ES-I3 (cell line): ENCODE data around the gene PRKACB.
"Not testable (repeated sequence)": the region's sequence is repeated elsewhere in the genome, so short reads cannot be mapped to it uniquely, and the experiment has no call there.

Experiments used
- H3K36me3 ChIP-seq: 2 replicates; pipeline ENCODE4 v1.6.1; 2013; ENCODE audit warnings: mild to moderate bottlenecking, low read length, control low read depth, moderate library complexity; ENCODE audit not compliant: insufficient read depth
- H3K4me1 ChIP-seq: 2 replicates; pipeline ENCODE4 v1.6.1; 2013; ENCODE audit warnings: mild to moderate bottlenecking, control low read depth, low read length; ENCODE audit not compliant: insufficient read depth
- H3K9ac ChIP-seq: 2 replicates; pipeline ENCODE4 v1.6.1; 2013; ENCODE audit warnings: low read depth, mild to moderate bottlenecking, low read length, moderate library complexity
- H3K9me3 ChIP-seq: 2 replicates; pipeline ENCODE4 v1.6.1; 2013; ENCODE audit warnings: mild to moderate bottlenecking, low read length, moderate library complexity; ENCODE audit not compliant: control insufficient read depth, insufficient read depth

The PRKACB gene

DNA sequence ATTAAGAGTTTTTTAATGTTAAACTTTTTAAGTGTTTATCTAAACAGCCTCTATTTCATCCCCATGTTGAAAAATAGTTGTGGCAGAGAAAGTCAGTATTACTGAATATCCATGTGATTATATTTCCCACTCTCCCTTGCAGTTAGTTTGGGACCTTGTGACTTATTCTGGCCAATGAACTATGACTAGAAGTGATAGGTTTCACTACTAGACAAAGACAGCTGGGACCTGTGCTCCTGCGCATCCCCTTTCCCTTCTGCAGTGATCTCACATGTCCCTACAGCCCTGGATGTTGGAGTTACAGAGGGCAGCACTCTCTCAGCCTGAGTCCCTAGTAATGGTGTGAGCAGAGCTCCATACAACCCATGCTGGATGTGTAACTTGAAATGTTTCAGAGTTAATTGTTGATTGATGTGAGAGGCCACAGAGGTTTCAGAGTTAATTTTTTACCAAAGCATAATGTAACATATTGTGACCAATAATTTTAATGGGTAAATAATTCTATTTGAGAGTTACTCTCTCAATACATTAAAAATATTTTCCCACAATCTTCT lies 138.8 kb downstream of the PRKACB start:
- no peaks in the 10 kb centered on the region; the same call in 1 of the 2 replicates for H3K9me3 ChIP-seq
- no peaks in the 10 kb centered on the region for H3K36me3 ChIP-seq
- no peaks in the 10 kb centered on the region for H3K4me1 ChIP-seq
- no peak overlapping the region for H3K9ac ChIP-seq

DNA sequence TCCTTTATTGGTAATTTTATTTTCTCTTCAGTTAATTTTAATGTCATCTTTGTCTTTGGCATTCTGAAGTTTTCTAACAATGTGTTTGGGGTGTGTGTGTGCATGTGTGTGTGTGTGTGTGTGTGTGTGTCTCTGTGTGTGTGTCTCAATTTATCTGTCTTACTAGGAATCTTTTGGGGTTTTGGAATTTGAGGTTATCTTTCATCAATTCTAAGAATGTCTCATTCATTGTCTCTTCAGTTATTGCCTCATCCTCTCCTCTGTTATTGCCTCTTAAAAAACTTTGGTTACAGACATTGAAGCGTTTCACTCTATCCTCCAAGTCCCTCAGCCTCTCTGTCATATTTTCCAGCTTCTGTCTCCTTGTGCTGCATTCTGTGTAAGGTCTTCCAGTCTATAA lies 139.3 kb downstream of the PRKACB start:
- H3K4me1 ChIP-seq: no peaks in the 10 kb centered on the region
- no peak overlapping the region for H3K9ac ChIP-seq
- no peaks in the 10 kb centered on the region for H3K36me3 ChIP-seq
- peaks cover 1% of the 10 kb centered on the region; the same call in 1 of the 2 replicates for H3K9me3 ChIP-seq

DNA sequence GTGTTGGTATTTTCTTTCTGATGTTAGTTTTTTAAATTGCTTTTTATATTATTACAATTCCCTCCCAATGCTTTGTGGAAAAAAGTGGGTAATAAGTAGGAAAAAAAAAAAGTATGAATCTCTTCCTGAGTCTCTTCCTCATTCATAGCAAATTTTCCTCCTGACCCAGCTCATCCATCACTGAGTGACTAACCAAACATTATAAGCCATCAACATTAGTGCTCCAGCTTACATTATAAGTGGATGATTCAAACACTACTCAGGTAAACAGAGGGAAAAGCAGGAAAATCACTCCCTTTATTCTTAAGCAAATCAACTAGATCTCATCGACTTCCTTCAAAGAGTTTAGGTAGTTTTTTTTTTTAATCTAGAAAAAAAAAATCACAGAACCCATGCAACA lies 142.0 kb downstream of the PRKACB start:
- H3K4me1 ChIP-seq: no peaks in the 10 kb centered on the region
- no peaks in the 10 kb centered on the region for H3K36me3 ChIP-seq
- no peak overlapping the region for H3K9ac ChIP-seq
- H3K9me3 ChIP-seq: peaks cover 6% of the 10 kb centered on the region; the same call in 1 of the 2 replicates

DNA sequence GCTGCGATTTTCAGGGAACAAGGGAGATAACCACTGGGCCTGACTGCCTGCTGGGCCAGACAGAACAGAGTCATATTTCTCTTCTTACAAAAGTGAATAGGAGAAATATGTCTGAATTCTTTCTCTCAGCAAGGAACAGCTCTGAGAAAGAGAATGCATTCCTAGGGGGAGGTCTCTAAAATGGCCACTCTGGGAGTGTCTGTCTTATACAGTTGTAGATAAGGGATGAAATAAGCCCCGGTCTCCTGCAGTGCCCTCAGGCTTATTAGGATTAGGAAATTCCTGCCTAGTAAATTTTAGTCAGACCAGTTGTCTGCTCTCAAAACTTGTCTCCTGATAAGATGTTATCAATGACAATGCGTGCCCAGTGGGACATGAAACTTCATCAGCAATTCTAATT lies 143.3 kb downstream of the PRKACB start:
- H3K4me1 ChIP-seq, H3K9me3 ChIP-seq, H3K9ac ChIP-seq, H3K36me3 ChIP-seq: not testable (repeated sequence)
